ENCODE data around the gene CCN5. TPM values are rescaled to one million over a fixed set of nuclear protein-coding genes. Genes with fewer than 3 reads are reported as not detected.

The CCN5 gene
- total RNA-seq, 1 experiment from 2014 or later: 0.37 TPM

GRCh38 chr20:44745598-44746366, 30.6 kb downstream of the CCN5 start, which contains the start of gene KCNK15 (continued):
- TF ChIP-seq ATF6 (CRISPR knock-in tag; IDR thresholded peaks at IDR 0.05) (no peak), MXD4 (CRISPR knock-in tag; IDR thresholded peaks at IDR 0.05; ENCODE audit: borderline replicate concordance) (no peak), ZNF263 (CRISPR knock-in tag; IDR thresholded peaks at IDR 0.05; ENCODE audit: low read depth) (no peak; the same call in 1 of the 2 replicates), MYBL2 (CRISPR knock-in tag; IDR thresholded peaks at IDR 0.05) (0 out of 2 replicates have a peak, but pooled peaks have one; percentile 39), USF2 (CRISPR knock-in tag; IDR thresholded peaks at IDR 0.05) (no peak), JAZF1 (CRISPR knock-in tag; IDR thresholded peaks at IDR 0.05) (no peak), GRHL2 (CRISPR knock-in tag; IDR thresholded peaks at IDR 0.05; ENCODE audit: insufficient replicate concordance, severe bottlenecking) (no peak), TEAD1 (CRISPR knock-in tag; IDR thresholded peaks at IDR 0.05) (no peak), ATF3 (CRISPR knock-in tag; conservative IDR thresholded peaks at IDR 0.05) (no peak), PRRX2 (CRISPR knock-in tag; IDR thresholded peaks at IDR 0.05) (no peak), ATF1 (CRISPR knock-in tag; IDR thresholded peaks at IDR 0.05) (no peak; the same call in 1 of the 2 replicates), FOXK1 (CRISPR knock-in tag; IDR thresholded peaks at IDR 0.05) (0 out of 2 replicates have a peak, but pooled peaks have one; percentile 35), ZNF416 (CRISPR knock-in tag; IDR thresholded peaks at IDR 0.05) (no peak), NFYB (CRISPR knock-in tag; conservative IDR thresholded peaks at IDR 0.05; ENCODE audit: low read depth) (no peak), SP1 (CRISPR knock-in tag; conservative IDR thresholded peaks at IDR 0.05) (no peak), JUN (CRISPR knock-in tag; IDR thresholded peaks at IDR 0.05) (no peak), ZNF423 (CRISPR knock-in tag; IDR thresholded peaks at IDR 0.05) (no peak), EMX1 (CRISPR knock-in tag; IDR thresholded peaks at IDR 0.05) (no peak), MAX (CRISPR knock-in tag; IDR thresholded peaks at IDR 0.05) (peak; percentile 30; the same call in 1 of the 2 replicates), CREM (CRISPR knock-in tag; IDR thresholded peaks at IDR 0.05) (no peak), ZSCAN18 (CRISPR knock-in tag; IDR thresholded peaks at IDR 0.05) (no peak), TEAD4 (CRISPR knock-in tag; IDR thresholded peaks at IDR 0.05) (no peak), RELA (CRISPR knock-in tag; IDR thresholded peaks at IDR 0.05; ENCODE audit: borderline replicate concordance) (peak; percentile 69; the same call in 1 of the 2 replicates)
- TF ChIP-seq, protein P1, sequence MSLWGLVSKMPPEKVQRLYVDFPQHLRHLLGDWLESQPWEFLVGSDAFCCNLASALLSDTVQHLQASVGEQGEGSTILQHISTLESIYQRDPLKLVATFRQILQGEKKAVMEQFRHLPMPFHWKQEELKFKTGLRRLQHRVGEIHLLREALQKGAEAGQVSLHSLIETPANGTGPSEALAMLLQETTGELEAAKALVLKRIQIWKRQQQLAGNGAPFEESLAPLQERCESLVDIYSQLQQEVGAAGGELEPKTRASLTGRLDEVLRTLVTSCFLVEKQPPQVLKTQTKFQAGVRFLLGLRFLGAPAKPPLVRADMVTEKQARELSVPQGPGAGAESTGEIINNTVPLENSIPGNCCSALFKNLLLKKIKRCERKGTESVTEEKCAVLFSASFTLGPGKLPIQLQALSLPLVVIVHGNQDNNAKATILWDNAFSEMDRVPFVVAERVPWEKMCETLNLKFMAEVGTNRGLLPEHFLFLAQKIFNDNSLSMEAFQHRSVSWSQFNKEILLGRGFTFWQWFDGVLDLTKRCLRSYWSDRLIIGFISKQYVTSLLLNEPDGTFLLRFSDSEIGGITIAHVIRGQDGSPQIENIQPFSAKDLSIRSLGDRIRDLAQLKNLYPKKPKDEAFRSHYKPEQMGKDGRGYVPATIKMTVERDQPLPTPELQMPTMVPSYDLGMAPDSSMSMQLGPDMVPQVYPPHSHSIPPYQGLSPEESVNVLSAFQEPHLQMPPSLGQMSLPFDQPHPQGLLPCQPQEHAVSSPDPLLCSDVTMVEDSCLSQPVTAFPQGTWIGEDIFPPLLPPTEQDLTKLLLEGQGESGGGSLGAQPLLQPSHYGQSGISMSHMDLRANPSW (CRISPR knock-in tag; conservative IDR thresholded peaks at IDR 0.05; ENCODE audit: low read depth): no peak
- TF ChIP-seq, protein P2, sequence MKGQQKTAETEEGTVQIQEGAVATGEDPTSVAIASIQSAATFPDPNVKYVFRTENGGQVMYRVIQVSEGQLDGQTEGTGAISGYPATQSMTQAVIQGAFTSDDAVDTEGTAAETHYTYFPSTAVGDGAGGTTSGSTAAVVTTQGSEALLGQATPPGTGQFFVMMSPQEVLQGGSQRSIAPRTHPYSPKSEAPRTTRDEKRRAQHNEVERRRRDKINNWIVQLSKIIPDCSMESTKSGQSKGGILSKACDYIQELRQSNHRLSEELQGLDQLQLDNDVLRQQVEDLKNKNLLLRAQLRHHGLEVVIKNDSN (CRISPR knock-in tag; IDR thresholded peaks at IDR 0.05): no peak
- TF ChIP-seq, protein P3, sequence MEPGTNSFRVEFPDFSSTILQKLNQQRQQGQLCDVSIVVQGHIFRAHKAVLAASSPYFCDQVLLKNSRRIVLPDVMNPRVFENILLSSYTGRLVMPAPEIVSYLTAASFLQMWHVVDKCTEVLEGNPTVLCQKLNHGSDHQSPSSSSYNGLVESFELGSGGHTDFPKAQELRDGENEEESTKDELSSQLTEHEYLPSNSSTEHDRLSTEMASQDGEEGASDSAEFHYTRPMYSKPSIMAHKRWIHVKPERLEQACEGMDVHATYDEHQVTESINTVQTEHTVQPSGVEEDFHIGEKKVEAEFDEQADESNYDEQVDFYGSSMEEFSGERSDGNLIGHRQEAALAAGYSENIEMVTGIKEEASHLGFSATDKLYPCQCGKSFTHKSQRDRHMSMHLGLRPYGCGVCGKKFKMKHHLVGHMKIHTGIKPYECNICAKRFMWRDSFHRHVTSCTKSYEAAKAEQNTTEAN (CRISPR knock-in tag; IDR thresholded peaks at IDR 0.05): 0 out of 2 replicates have a peak, but pooled peaks have one; percentile 31
- TF ChIP-seq, protein P4, sequence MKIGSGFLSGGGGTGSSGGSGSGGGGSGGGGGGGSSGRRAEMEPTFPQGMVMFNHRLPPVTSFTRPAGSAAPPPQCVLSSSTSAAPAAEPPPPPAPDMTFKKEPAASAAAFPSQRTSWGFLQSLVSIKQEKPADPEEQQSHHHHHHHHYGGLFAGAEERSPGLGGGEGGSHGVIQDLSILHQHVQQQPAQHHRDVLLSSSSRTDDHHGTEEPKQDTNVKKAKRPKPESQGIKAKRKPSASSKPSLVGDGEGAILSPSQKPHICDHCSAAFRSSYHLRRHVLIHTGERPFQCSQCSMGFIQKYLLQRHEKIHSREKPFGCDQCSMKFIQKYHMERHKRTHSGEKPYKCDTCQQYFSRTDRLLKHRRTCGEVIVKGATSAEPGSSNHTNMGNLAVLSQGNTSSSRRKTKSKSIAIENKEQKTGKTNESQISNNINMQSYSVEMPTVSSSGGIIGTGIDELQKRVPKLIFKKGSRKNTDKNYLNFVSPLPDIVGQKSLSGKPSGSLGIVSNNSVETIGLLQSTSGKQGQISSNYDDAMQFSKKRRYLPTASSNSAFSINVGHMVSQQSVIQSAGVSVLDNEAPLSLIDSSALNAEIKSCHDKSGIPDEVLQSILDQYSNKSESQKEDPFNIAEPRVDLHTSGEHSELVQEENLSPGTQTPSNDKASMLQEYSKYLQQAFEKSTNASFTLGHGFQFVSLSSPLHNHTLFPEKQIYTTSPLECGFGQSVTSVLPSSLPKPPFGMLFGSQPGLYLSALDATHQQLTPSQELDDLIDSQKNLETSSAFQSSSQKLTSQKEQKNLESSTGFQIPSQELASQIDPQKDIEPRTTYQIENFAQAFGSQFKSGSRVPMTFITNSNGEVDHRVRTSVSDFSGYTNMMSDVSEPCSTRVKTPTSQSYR (CRISPR knock-in tag; IDR thresholded peaks at IDR 0.05): no peak
